ENCODE data around the gene ZSCAN18. TPM values are rescaled to one million over a fixed set of nuclear protein-coding genes. Genes with fewer than 3 reads are reported as not detected.

ZSCAN18 gene
- total RNA-seq, 2 experiments from 2014 or later = 23.1 to 29.2 TPM

GRCh38 chr19:58038688-58039204 lies 59.3 kb downstream of the ZSCAN18 start:
- peaks cover 33% of the 10 kb centered on the region for H3K9me3 Mint-ChIP-seq (ENCODE audit: low read depth)

GRCh38 chr19:58037927-58038687 lies 59.9 kb downstream of the ZSCAN18 start:
- peaks cover 28% of the 10 kb centered on the region for H3K9me3 Mint-ChIP-seq (ENCODE audit: low read depth)
- DNase-seq = no peak
- POLR2A ChIA-PET = no interaction called here

More at GRCh38 chr19:58038688-58039204, 59.3 kb downstream of the ZSCAN18 start:
- Mint-ChIP-seq H3K36me3 (ENCODE audit: low read depth) (peaks cover 30% of the 10 kb centered on the region), H3K27me3 (peaks cover 20% of the 10 kb centered on the region), H3K27ac (no peak overlapping the region), H3K4me1 (no peaks in the 10 kb centered on the region), H3K4me3 (no peak overlapping the region)
- CTCF ChIA-PET = interaction anchor here (0.6 kb wide), 2 partner anchors 117 to 937 kb away, joined by 3 read pairs; no protein-coding TSS in a partner anchor
- intact Hi-C loops (cut with DNase I, micrococcal nuclease) = no loop called here
- ATAC-seq = no peak
- POLR2A ChIA-PET = no interaction called here
- DNase-seq = no peak

GRCh38 chr19:58035863-58036262 lies 62.2 kb downstream of the ZSCAN18 start:
- ATAC-seq = no peak
- H3K27me3 Mint-ChIP-seq = peaks cover 28% of the 10 kb centered on the region
- intact Hi-C loops (cut with DNase I, micrococcal nuclease) = no loop called here
- no peaks in the 10 kb centered on the region for H3K4me1 Mint-ChIP-seq
- H3K27ac Mint-ChIP-seq = no peak overlapping the region
- H3K36me3 Mint-ChIP-seq (ENCODE audit: low read depth) = peaks cover 31% of the 10 kb centered on the region
- POLR2A ChIA-PET = interaction anchor here (0.6 kb wide), 1 partner anchor 267 kb away, joined by 3 read pairs; the partner anchor contains the start of gene ZNF586
- no peak for DNase-seq
- CTCF ChIA-PET = no interaction called here
- H3K9me3 Mint-ChIP-seq (ENCODE audit: low read depth) = peaks cover 28% of the 10 kb centered on the region
- no peak overlapping the region for H3K4me3 Mint-ChIP-seq

More at GRCh38 chr19:58037927-58038687, 59.9 kb downstream of the ZSCAN18 start:
- no peak overlapping the region for H3K27ac Mint-ChIP-seq
- ATAC-seq = no peak
- CTCF ChIA-PET = interaction anchor here (0.6 kb wide), 2 partner anchors 118 to 937 kb away, joined by 3 read pairs; no protein-coding TSS in a partner anchor
- H3K36me3 Mint-ChIP-seq (ENCODE audit: low read depth) = peaks cover 28% of the 10 kb centered on the region
- no peaks in the 10 kb centered on the region for H3K4me1 Mint-ChIP-seq
- no peak overlapping the region for H3K4me3 Mint-ChIP-seq
- peaks cover 23% of the 10 kb centered on the region for H3K27me3 Mint-ChIP-seq
- intact Hi-C loops (cut with DNase I, micrococcal nuclease) = no loop called here

- intact Hi-C loops (cut with DNase I, micrococcal nuclease) = no loop called here
- no peak overlapping the region for H3K4me3 Mint-ChIP-seq
These were observed 63.6 kb downstream of the ZSCAN18 start for GRCh38 chr19:58034477-58034793.

More at GRCh38 chr19:58034477-58034793, 63.6 kb downstream of the ZSCAN18 start:
- peaks cover 25% of the 10 kb centered on the region for H3K9me3 Mint-ChIP-seq (ENCODE audit: low read depth)
- CTCF ChIA-PET = no interaction called here
- ATAC-seq (no peak), DNase-seq (no peak)
- H3K36me3 Mint-ChIP-seq (ENCODE audit: low read depth) = peaks cover 27% of the 10 kb centered on the region
- H3K27me3 Mint-ChIP-seq = peaks cover 29% of the 10 kb centered on the region
- H3K4me1 Mint-ChIP-seq = no peaks in the 10 kb centered on the region
- no peak overlapping the region for H3K27ac Mint-ChIP-seq
- POLR2A ChIA-PET = no interaction called here

Other genes starting within 250 kb of the ZSCAN18 start
- gene ZNF587, start 248.4 kb downstream of the ZSCAN18 start, total RNA-seq = 10 to 100 TPM; 20.1 to 22.9 TPM
- 10 to 100 TPM; 24.1 to 24.5 TPM for gene ZNF814, start 209.2 kb downstream of the ZSCAN18 start, total RNA-seq
- 10 to 100 TPM; 12.7 to 14.1 TPM for gene ZNF417, start 181.6 kb downstream of the ZSCAN18 start, total RNA-seq
- 1 to 10 TPM; 4.6 to 4.8 TPM for gene ZNF418, start 162.8 kb downstream of the ZSCAN18 start, total RNA-seq
- 1 to 10 TPM; 6.3 to 6.9 TPM for gene ZNF256, start 150.5 kb downstream of the ZSCAN18 start, total RNA-seq
- under 1 TPM; 0.33 to 0.46 TPM for gene C19orf18, start 123.7 kb downstream of the ZSCAN18 start, total RNA-seq
- gene ZNF606, start 95.4 kb downstream of the ZSCAN18 start, total RNA-seq = 1 to 10 TPM; 6.0 to 8.9 TPM
- gene ZSCAN1, start 64.2 kb downstream of the ZSCAN18 start, total RNA-seq = not detected
- gene ZNF135, start 38.9 kb downstream of the ZSCAN18 start, total RNA-seq = 1 to 10 TPM; 1.3 to 1.5 TPM
- 1 to 10 TPM; 4.9 to 5.0 TPM for gene ZNF329, start 52.6 kb upstream of the ZSCAN18 start, total RNA-seq
- 10 to 100 TPM; 20.2 to 20.5 TPM for gene ZNF274, start 84.8 kb upstream of the ZSCAN18 start, total RNA-seq
- gene ZNF544, start 130.7 kb upstream of the ZSCAN18 start, total RNA-seq = 10 to 100 TPM; 32.2 to 38.5 TPM
- 1 to 10 TPM; 4.4 to 4.5 TPM for gene ZNF8, start 180.7 kb upstream of the ZSCAN18 start, total RNA-seq
- 10 to 100 TPM; 38.6 to 53.6 TPM for gene ERVK3-1, start 207.1 kb upstream of the ZSCAN18 start, total RNA-seq
- gene ZSCAN22, start 228.8 kb upstream of the ZSCAN18 start, total RNA-seq = 1 to 10 TPM; 3.1 to 3.8 TPM